Measurements from ENCODE around the gene EIF1AD. TPM values are rescaled to one million over a fixed set of nuclear protein-coding genes. Genes with fewer than 3 reads are reported as not detected.
"Not testable (repeated sequence)": the region's sequence is repeated elsewhere in the genome, so short reads cannot be mapped to it uniquely, and the experiment has no call there.

Gene EIF1AD
- total RNA-seq, 2 donors from 2014 or later: 47.5 to 86.8 TPM

GRCh38 chr11:65964906-65965305, 37.1 kb downstream of the EIF1AD start:
- H3K36me3 Mint-ChIP-seq: peaks cover 30 to 43% of the 10 kb centered on the region in 2 donors

GRCh38 chr11:65962141-65962564, 39.8 kb downstream of the EIF1AD start:
- H3K27ac Mint-ChIP-seq: peak overlapping the region; percentile 94
- DNase-seq (ENCODE audit: low spot score in 2 of 2): no peak
- ATAC-seq: no peak
- H3K9me3 Mint-ChIP-seq: no peaks in the 10 kb centered on the region
- H3K36me3 Mint-ChIP-seq: peaks cover 30 to 34% of the 10 kb centered on the region in 2 donors

More at GRCh38 chr11:65964906-65965305, 37.1 kb downstream of the EIF1AD start:
- peak overlapping the region in 1 of 2 donors; percentile 47 for H3K27ac Mint-ChIP-seq
- no peak for DNase-seq (ENCODE audit: low spot score in 2 of 2)
- ATAC-seq: no peak
- H3K9me3 Mint-ChIP-seq: no peaks in the 10 kb centered on the region

GRCh38 chr11:65961267-65962140, 40.5 kb downstream of the EIF1AD start, which contains the start of gene SART1:
SART1 (plus strand) TSS chr11:65961734; CDS start chr11:65961781, 47 bp downstream.
- peak; percentile 84 to 93 for ATAC-seq

GRCh38 chr11:65960824-65961266, 41.1 kb downstream of the EIF1AD start:
- Mint-ChIP-seq H3K36me3 (peaks cover 28 to 31% of the 10 kb centered on the region in 2 donors), H3K9me3 (no peaks in the 10 kb centered on the region), H3K27ac (peak overlapping the region; percentile 94 to 99)
- DNase-seq (ENCODE audit: low spot score in 2 of 2): no peak
- peak in 1 of 2 donors; percentile 1 for ATAC-seq

More at GRCh38 chr11:65961267-65962140, 40.5 kb downstream of the EIF1AD start, which contains the start of gene SART1:
- Mint-ChIP-seq H3K36me3 (peaks cover 30 to 34% of the 10 kb centered on the region in 2 donors), H3K27ac (peak within 1 kb of the TSS; percentile 94 to 99), H3K9me3 (no peaks in the 10 kb centered on the region)
- peak; percentile 91 to 97 for DNase-seq (ENCODE audit: low spot score in 2 of 2)

GRCh38 chr11:65958774-65959420, 43.1 kb downstream of the EIF1AD start:
- ATAC-seq (no peak), DNase-seq (ENCODE audit: low spot score in 2 of 2) (no peak)
- H3K27ac Mint-ChIP-seq: peak overlapping the region; percentile 29 to 93
- peaks cover 20 to 27% of the 10 kb centered on the region in 2 donors for H3K36me3 Mint-ChIP-seq
- H3K9me3 Mint-ChIP-seq: no peaks in the 10 kb centered on the region

- DNase-seq (ENCODE audit: low spot score in 2 of 2) (no peak), ATAC-seq (no peak)
- peaks cover 20 to 21% of the 10 kb centered on the region in 2 donors for H3K36me3 Mint-ChIP-seq
- peak overlapping the region in 1 of 2 donors; percentile 93 for H3K27ac Mint-ChIP-seq
- H3K9me3 Mint-ChIP-seq: no peaks in the 10 kb centered on the region
Measured at GRCh38 chr11:65958291-65958690, 43.7 kb downstream of the EIF1AD start.

- Mint-ChIP-seq H3K27ac (no peak overlapping the region), H3K36me3 (no peaks in the 10 kb centered on the region), H3K9me3 (no peaks in the 10 kb centered on the region)
- no peak for DNase-seq (ENCODE audit: low spot score in 2 of 2)
- ATAC-seq: no peak
Measured at GRCh38 chr11:65954771-65955170, 47.2 kb downstream of the EIF1AD start.

- no peaks in the 10 kb centered on the region for H3K9me3 Mint-ChIP-seq
Measured at GRCh38 chr11:65953471-65953870, 48.5 kb downstream of the EIF1AD start.

GRCh38 chr11:65952052-65952521, 49.9 kb downstream of the EIF1AD start:
- H3K27ac Mint-ChIP-seq: no peak overlapping the region
- no peaks in the 10 kb centered on the region for H3K36me3 Mint-ChIP-seq
- no peak for DNase-seq (ENCODE audit: low spot score in 2 of 2)
- ATAC-seq: no peak
- no peaks in the 10 kb centered on the region for H3K9me3 Mint-ChIP-seq

More at GRCh38 chr11:65953471-65953870, 48.5 kb downstream of the EIF1AD start:
- H3K27ac Mint-ChIP-seq: no peak overlapping the region
- H3K36me3 Mint-ChIP-seq: no peaks in the 10 kb centered on the region
- no peak for DNase-seq (ENCODE audit: low spot score in 2 of 2)
- no peak for ATAC-seq

GRCh38 chr11:65951641-65952040, 50.3 kb downstream of the EIF1AD start:
- not testable (repeated sequence) for H3K9me3 Mint-ChIP-seq; DNase-seq (ENCODE audit: low spot score in 2 of 2); ATAC-seq; H3K27ac Mint-ChIP-seq; H3K36me3 Mint-ChIP-seq

- H3K36me3 Mint-ChIP-seq; ATAC-seq; H3K27ac Mint-ChIP-seq; H3K9me3 Mint-ChIP-seq; DNase-seq (ENCODE audit: low spot score in 2 of 2): not testable (repeated sequence)
Measured at GRCh38 chr11:65950711-65951110, 51.2 kb downstream of the EIF1AD start.

GRCh38 chr11:65947603-65948125, 54.3 kb downstream of the EIF1AD start:
- H3K27ac Mint-ChIP-seq: peak overlapping the region in 1 of 2 donors; percentile 85

GRCh38 chr11:65947133-65947532, 54.8 kb downstream of the EIF1AD start:
- Mint-ChIP-seq H3K9me3 (no peaks in the 10 kb centered on the region), H3K27ac (peak overlapping the region in 1 of 2 donors; percentile 85), H3K36me3 (no peaks in the 10 kb centered on the region)
- DNase-seq (ENCODE audit: low spot score in 2 of 2) (no peak), ATAC-seq (no peak)

More at GRCh38 chr11:65947603-65948125, 54.3 kb downstream of the EIF1AD start:
- ATAC-seq (no peak), DNase-seq (ENCODE audit: low spot score in 2 of 2) (no peak)
- Mint-ChIP-seq H3K9me3 (no peaks in the 10 kb centered on the region), H3K36me3 (no peaks in the 10 kb centered on the region)

- DNase-seq (ENCODE audit: low spot score in 2 of 2): no peak
- Mint-ChIP-seq H3K27ac (no peak overlapping the region), H3K9me3 (no peaks in the 10 kb centered on the region), H3K36me3 (no peaks in the 10 kb centered on the region)
- ATAC-seq: no peak
Measured at GRCh38 chr11:65946655-65947054, 55.3 kb downstream of the EIF1AD start.
